IMR-90 (cell line): ENCODE results near the gene PDE11A.

Experiments used
- BHLHE40 ChIP-seq: fragments of 150-350 bp; IDR thresholded peaks from 2 replicates; pipeline ENCODE4 v1.6.1; 2016; ENCODE audit warnings: mild to moderate bottlenecking, low read depth, low read length
- CEBPB ChIP-seq: IDR thresholded peaks from 2 replicates; pipeline ENCODE4 v1.6.1; 2012; ENCODE audit warnings: low read depth, low read length, improper control_type of control experiment
- CHD1 ChIP-seq: IDR thresholded peaks from 2 replicates; pipeline ENCODE4 v1.6.1; 2012; ENCODE audit warnings: low read depth, low read length, improper control_type of control experiment
- CTCF ChIP-seq: conservative IDR thresholded peaks from 2 replicates; pipeline ENCODE4 v1.5.1; 2012; ENCODE audit warnings: mild to moderate bottlenecking, low read depth, low read length, improper control_type of control experiment
- ELK1 ChIP-seq: fragments of 150-350 bp; IDR thresholded peaks from 2 replicates; pipeline ENCODE4 v1.6.1; 2016; ENCODE audit warnings: low read depth, mild to moderate bottlenecking, low read length, moderate library complexity, borderline replicate concordance
- FOS ChIP-seq: fragments of 150-350 bp; IDR thresholded peaks from 2 replicates; pipeline ENCODE4 v1.6.1; 2016; ENCODE audit warnings: low read depth, low read length
- MXI1 ChIP-seq: IDR thresholded peaks from 2 replicates; pipeline ENCODE4 v1.6.1; 2012; ENCODE audit warnings: low read depth, mild to moderate bottlenecking, low read length, moderate library complexity, borderline replicate concordance
- POLR2A ChIP-seq: IDR thresholded peaks from 2 replicates; pipeline ENCODE4 v1.6.1; 2012; ENCODE audit warnings: mild to moderate bottlenecking, low read depth, low read length
- RAD21 ChIP-seq: IDR thresholded peaks from 2 replicates; pipeline ENCODE4 v1.6.1; 2012; ENCODE audit warnings: low read length, improper control_type of control experiment
- RFX5 ChIP-seq: IDR thresholded peaks from 2 replicates; pipeline ENCODE4 v1.8.0; 2012; ENCODE audit warnings: low read depth, mild to moderate bottlenecking, low read length, moderate library complexity
- SMC3 ChIP-seq: fragments of 150-350 bp; IDR thresholded peaks from 2 replicates; pipeline ENCODE4 v1.6.1; 2016; ENCODE audit warnings: low read depth, mild to moderate bottlenecking, antibody characterized with exemption, low read length, moderate library complexity

GRCh38 chr2:177649568-177650518 is 422.7 kb downstream of the PDE11A start:
- TF ChIP-seq POLR2A (no peak), CTCF (no peak), ELK1 (no peak), CEBPB (no peak), SMC3 (no peak), RAD21 (no peak), FOS (no peak), MXI1 (no peak), RFX5 (no peak), BHLHE40 (no peak), CHD1 (no peak)
